GM20431 (cell line): ENCODE measurements around the gene SIGLEC15.
"Not testable (repeated sequence)": the region's sequence is repeated elsewhere in the genome, so short reads cannot be mapped to it uniquely, and the experiment has no call there.

Experiments used
- in situ Hi-C: fragments of 300-500 bp; cut with MseI, MboI; formaldehyde crosslinking; loops from one replicate; pipeline ENCODE4 v1.15.0; 2020; ENCODE audit warnings: low sequenced_read_pairs; ENCODE audit not compliant: unreplicated experiment

The SIGLEC15 gene

GRCh38 chr18:45817543-45817942 lies 7.9 kb upstream of the SIGLEC15 start:
- in situ Hi-C loops, result no loop called here

- in situ Hi-C loops, result not testable (repeated sequence)
Observed at GRCh38 chr18:45818765-45819164, 6.7 kb upstream of the SIGLEC15 start.

- in situ Hi-C loops, result no loop called here
Observed at GRCh38 chr18:45820106-45820745, 5.2 kb upstream of the SIGLEC15 start.

- in situ Hi-C loops, result no loop called here
Observed at GRCh38 chr18:45821026-45821425, 4.4 kb upstream of the SIGLEC15 start.

GRCh38 chr18:45821711-45822110 lies 3.8 kb upstream of the SIGLEC15 start:
- in situ Hi-C loops, result no loop called here

GRCh38 chr18:45826084-45826483 lies 609 bp downstream of the SIGLEC15 start:
- in situ Hi-C loops, result no loop called here

GRCh38 chr18:45826716-45827115 lies 1.2 kb downstream of the SIGLEC15 start:
- in situ Hi-C loops, result not testable (repeated sequence)

- in situ Hi-C loops, result no loop called here
Observed at GRCh38 chr18:45828917-45829811, 3.7 kb downstream of the SIGLEC15 start.

- in situ Hi-C loops, result no loop called here
Observed at GRCh38 chr18:45829855-45830254, 4.4 kb downstream of the SIGLEC15 start.

- in situ Hi-C loops, result no loop called here
Observed at GRCh38 chr18:45830917-45831316, 5.4 kb downstream of the SIGLEC15 start.

GRCh38 chr18:45833846-45834245 lies 8.4 kb downstream of the SIGLEC15 start:
- in situ Hi-C loops, result no loop called here

- in situ Hi-C loops, result no loop called here
Observed at GRCh38 chr18:45834306-45834705, 8.8 kb downstream of the SIGLEC15 start.

GRCh38 chr18:45835057-45835636 lies 9.7 kb downstream of the SIGLEC15 start:
- in situ Hi-C loops, result no loop called here

- in situ Hi-C loops, result no loop called here
Observed at GRCh38 chr18:45836242-45837205, 11.0 kb downstream of the SIGLEC15 start.

GRCh38 chr18:45837283-45838070 lies 12.0 kb downstream of the SIGLEC15 start:
- in situ Hi-C loops, result no loop called here

GRCh38 chr18:45838302-45839070 lies 13.0 kb downstream of the SIGLEC15 start:
- in situ Hi-C loops, result no loop called here

- in situ Hi-C loops, result no loop called here
Observed at GRCh38 chr18:45839414-45840395, 14.2 kb downstream of the SIGLEC15 start.
